Ishikawa (cell line): Measurements from ENCODE around the gene TMPO.

ENCODE experiments used
- CEBPB ChIP-seq: IDR thresholded peaks from 2 replicates; pipeline ENCODE4 v1.6.1; 2012
- CREB1 ChIP-seq: IDR thresholded peaks from 2 replicates; pipeline ENCODE4 v1.6.1; 2012; ENCODE audit warnings: low read depth
- EGR1 ChIP-seq: IDR thresholded peaks from 2 replicates; pipeline ENCODE4 v1.6.1; 2012
- EP300 ChIP-seq: IDR thresholded peaks from 2 replicates; pipeline ENCODE4 v1.6.1; 2012; ENCODE audit warnings: borderline replicate concordance
- FOXM1 ChIP-seq: IDR thresholded peaks from 2 replicates; pipeline ENCODE4 v1.6.1; 2012; ENCODE audit warnings: low read depth, borderline replicate concordance
- NFIC ChIP-seq: IDR thresholded peaks from 2 replicates; pipeline ENCODE4 v1.6.1; 2012
- RAD21 ChIP-seq: IDR thresholded peaks from 2 replicates; pipeline ENCODE4 v1.6.1; 2012; ENCODE audit warnings: low read depth
- TAF1 ChIP-seq: IDR thresholded peaks from 2 replicates; pipeline ENCODE4 v1.6.1; 2012; ENCODE audit warnings: low read depth, mild to moderate bottlenecking
- TCF12 ChIP-seq: IDR thresholded peaks from 2 replicates; pipeline ENCODE4 v1.6.1; 2012; ENCODE audit warnings: low read depth
- TEAD4 ChIP-seq: IDR thresholded peaks from 2 replicates; pipeline ENCODE4 v1.6.1; 2012
- YY1 ChIP-seq: IDR thresholded peaks from 2 replicates; pipeline ENCODE4 v1.6.1; 2012; ENCODE audit warnings: low read depth
- ZBTB7A ChIP-seq: IDR thresholded peaks from 2 replicates; pipeline ENCODE4 v1.6.1; 2012; ENCODE audit warnings: low read depth
- TF ChIP-seq, protein P1 (sequence below): IDR thresholded peaks from 2 replicates; pipeline ENCODE4 v1.6.1; 2012
- TF ChIP-seq, protein P2 (sequence below): IDR thresholded peaks from 2 replicates; pipeline ENCODE4 v1.6.1; 2012; ENCODE audit warnings: low read depth, mild to moderate bottlenecking
- TF ChIP-seq, protein P3 (sequence below): IDR thresholded peaks from 2 replicates; pipeline ENCODE4 v1.6.1; 2012

The TMPO gene

DNA sequence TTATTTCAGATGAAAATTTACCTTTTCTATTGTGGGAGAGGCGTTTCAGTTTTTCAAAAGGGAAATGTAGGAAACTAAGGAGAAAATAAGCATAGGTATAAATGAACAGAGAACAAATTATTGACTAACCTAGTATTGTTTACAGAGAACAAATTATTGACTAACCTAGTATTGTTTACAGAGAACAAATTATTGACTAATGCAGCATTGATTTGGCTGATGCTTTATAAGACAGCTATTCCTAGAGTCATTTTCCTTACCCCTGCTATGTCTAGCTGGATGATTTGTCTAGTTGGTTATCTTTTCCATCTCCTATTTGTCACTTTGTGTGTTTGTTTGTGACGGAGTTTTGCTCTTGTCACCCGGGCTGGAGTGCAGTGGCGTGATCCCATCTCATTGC, 22.6 kb downstream of the TMPO start:
- TF ChIP-seq ZBTB7A (no peak), YY1 (no peak), EGR1 (no peak), FOXM1 (no peak), TCF12 (no peak), NFIC (no peak), EP300 (no peak), CEBPB (no peak), TAF1 (no peak), CREB1 (no peak), TEAD4 (no peak), RAD21 (no peak)
- TF ChIP-seq, protein P1, sequence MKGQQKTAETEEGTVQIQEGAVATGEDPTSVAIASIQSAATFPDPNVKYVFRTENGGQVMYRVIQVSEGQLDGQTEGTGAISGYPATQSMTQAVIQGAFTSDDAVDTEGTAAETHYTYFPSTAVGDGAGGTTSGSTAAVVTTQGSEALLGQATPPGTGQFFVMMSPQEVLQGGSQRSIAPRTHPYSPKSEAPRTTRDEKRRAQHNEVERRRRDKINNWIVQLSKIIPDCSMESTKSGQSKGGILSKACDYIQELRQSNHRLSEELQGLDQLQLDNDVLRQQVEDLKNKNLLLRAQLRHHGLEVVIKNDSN: no peak
- TF ChIP-seq, protein P2, sequence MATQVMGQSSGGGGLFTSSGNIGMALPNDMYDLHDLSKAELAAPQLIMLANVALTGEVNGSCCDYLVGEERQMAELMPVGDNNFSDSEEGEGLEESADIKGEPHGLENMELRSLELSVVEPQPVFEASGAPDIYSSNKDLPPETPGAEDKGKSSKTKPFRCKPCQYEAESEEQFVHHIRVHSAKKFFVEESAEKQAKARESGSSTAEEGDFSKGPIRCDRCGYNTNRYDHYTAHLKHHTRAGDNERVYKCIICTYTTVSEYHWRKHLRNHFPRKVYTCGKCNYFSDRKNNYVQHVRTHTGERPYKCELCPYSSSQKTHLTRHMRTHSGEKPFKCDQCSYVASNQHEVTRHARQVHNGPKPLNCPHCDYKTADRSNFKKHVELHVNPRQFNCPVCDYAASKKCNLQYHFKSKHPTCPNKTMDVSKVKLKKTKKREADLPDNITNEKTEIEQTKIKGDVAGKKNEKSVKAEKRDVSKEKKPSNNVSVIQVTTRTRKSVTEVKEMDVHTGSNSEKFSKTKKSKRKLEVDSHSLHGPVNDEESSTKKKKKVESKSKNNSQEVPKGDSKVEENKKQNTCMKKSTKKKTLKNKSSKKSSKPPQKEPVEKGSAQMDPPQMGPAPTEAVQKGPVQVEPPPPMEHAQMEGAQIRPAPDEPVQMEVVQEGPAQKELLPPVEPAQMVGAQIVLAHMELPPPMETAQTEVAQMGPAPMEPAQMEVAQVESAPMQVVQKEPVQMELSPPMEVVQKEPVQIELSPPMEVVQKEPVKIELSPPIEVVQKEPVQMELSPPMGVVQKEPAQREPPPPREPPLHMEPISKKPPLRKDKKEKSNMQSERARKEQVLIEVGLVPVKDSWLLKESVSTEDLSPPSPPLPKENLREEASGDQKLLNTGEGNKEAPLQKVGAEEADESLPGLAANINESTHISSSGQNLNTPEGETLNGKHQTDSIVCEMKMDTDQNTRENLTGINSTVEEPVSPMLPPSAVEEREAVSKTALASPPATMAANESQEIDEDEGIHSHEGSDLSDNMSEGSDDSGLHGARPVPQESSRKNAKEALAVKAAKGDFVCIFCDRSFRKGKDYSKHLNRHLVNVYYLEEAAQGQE: no peak
- TF ChIP-seq, protein P3, sequence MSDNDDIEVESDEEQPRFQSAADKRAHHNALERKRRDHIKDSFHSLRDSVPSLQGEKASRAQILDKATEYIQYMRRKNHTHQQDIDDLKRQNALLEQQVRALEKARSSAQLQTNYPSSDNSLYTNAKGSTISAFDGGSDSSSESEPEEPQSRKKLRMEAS: no peak

DNA sequence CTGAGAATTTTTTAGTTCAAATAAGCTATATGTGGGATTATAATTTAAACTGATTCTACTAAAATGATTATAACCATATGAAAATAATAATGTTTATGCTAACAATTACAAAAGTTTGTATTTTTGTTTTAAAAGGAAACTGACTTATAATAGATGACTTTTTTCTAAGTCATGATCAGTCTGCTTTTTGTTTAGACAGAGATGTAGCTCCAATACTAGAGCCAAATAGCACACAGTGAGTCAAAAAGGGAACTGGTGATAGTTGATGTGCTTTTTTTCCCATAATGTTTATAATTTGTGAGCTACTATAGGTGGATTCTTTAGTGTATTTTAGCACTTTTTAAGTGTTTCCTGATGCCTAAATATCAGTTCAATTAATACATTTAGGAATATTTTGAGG, 28.3 kb downstream of the TMPO start:
- TF ChIP-seq EP300 (no peak), CEBPB (no peak), TCF12 (no peak), CREB1 (no peak), ZBTB7A (no peak), EGR1 (no peak), RAD21 (no peak), YY1 (no peak), FOXM1 (no peak)
- TF ChIP-seq, protein P2: no peak
- TF ChIP-seq, protein P1: no peak
- TF ChIP-seq, protein P3: no peak

DNA sequence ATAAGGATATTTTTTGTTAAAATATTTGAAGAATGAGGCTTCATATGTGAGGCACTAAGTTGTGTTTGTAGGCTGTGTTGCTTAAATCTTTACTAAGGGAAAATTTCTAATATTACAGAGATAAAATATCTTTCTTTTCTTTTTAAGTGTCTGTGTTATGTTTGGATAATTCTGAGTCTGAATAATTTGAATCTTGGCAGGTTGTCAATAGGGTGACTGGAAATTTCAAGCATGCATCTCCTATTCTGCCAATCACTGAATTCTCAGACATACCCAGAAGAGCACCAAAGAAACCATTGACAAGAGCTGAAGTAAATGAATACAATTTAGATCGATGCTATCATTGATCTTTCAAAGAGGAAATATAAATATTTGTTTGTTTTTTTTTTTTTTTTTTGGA, 29.4 kb downstream of the TMPO start:
- TF ChIP-seq TCF12: no peak
- TF ChIP-seq NFIC: no peak
- no peak for TF ChIP-seq EP300
- no peak for TF ChIP-seq TEAD4
- TF ChIP-seq FOXM1: no peak
- TF ChIP-seq TAF1: no peak
- TF ChIP-seq, protein P2: no peak
- no peak for TF ChIP-seq EGR1
- TF ChIP-seq CEBPB: no peak

DNA sequence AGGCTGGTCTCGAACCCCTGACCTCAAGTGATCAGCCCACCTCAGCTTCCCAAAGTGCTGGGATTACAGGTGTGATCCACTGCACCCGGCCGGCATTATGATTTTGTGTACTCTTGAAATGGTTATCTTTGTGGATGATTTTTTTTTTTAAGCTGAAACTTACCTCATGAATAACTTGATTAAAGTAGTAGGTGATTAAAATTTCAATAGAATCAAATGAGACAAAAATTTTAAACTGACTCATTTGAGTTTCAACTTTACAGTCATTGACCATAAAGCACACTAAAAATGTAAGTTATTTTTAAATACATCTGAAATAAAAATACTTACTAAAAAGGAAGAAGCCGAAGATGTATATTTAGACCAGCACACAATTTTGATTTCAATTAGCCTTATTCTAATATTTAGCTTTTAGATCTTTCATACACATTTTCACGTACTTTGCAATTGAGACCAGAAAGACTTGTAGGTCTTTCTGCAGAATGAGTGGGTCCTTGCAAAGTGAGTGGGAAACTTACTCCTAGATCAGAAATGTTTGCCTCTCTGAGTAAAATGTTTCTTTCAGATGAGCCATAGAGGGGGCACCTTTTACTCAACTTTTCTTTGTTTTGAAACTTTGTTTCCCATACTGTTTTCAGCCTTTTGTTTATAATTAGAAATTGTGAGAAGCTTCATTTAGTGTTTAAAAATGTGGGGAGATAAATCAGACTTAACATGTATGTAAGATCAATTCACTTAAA, 34.2 kb downstream of the TMPO start:
- TF ChIP-seq EGR1 (no peak), CEBPB (no peak), FOXM1 (no peak)

DNA sequence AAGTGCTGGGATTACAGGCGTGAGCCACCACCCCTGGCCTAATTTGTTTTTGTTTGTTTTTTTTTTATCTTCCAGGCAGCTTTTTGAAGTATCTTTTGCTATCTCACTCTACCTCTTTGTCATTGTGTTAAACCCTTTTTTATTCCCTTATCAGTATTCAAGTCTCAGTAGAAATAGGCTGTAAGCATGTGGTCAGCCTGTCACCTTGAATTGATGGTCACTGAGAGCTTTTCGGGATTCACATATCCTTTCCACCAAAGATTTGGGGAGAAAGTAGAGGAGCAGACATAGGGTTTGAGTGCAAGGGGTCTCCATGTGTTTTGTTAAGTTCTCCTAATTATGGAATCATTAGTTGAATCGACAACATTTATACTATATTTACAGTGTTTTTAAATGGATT, 36.4 kb downstream of the TMPO start:
- TF ChIP-seq EGR1 (no peak), TAF1 (no peak), TEAD4 (no peak), FOXM1 (no peak), EP300 (no peak), CEBPB (no peak), YY1 (no peak)
- TF ChIP-seq, protein P1: no peak
